Measurements from ENCODE around the gene SEMA3D. TPM values are rescaled to one million over a fixed set of nuclear protein-coding genes. Genes with fewer than 3 reads are reported as not detected.

Gene SEMA3D
- total and polyA plus RNA-seq, 2 donors (not counting 1 experiment from before 2014, with no cell fraction given), result 0.46 to 0.59 TPM

DNA sequence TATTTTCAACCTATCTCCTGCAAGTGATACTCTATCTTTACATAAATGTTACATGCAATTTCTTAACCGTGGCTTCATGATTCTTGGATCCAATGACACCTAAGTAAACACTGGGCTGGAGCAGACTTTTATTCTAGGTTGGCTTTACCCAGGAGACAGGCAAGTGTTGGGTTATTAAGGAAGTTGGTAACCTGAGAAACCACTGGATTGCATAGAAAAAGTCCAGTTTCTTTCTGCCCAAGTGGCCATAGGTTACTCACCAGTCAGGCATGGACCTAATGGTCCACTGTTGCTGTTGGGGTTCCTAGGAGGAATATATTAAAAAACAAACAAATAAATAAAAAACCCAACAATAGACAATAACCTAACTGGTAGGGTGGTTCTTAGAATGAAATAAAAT, 112.8 kb downstream of the SEMA3D start:
- intact Hi-C loops (cut with micrococcal nuclease), result no loop called here
- Mint-ChIP-seq H3K4me1 (no peaks in the 10 kb centered on the region), H3K9me3 (ENCODE audit: insufficient read depth) (no peaks in the 10 kb centered on the region), H3K27ac (no peak overlapping the region), H3K4me3 (no peak overlapping the region), H3K27me3 (no peaks in the 10 kb centered on the region)
- TF ChIP-seq CTCF (IDR thresholded peaks at IDR 0.05), result no peak
- TF ChIP-seq EZH2 (IDR thresholded peaks at IDR 0.05; ENCODE audit: borderline replicate concordance, insufficient read depth, low read depth, low read length, poor library complexity, severe bottlenecking), result no peak
- Histone ChIP-seq H3K27ac (ENCODE audit: low read length in 2 of 2) (no peak overlapping the region), H3K79me2 (ENCODE audit: control insufficient read depth, insufficient read depth, low read length) (no peaks in the 10 kb centered on the region), H3K4me1 (ENCODE audit: control insufficient read depth in 2 of 2, insufficient read depth in 2 of 2, low read length in 2 of 2) (no peaks in the 10 kb centered on the region), H3K4me3 (ENCODE audit: control extremely low read depth in 1 of 5, extremely low read depth in 1 of 5, insufficient read depth in 1 of 5, low read depth in 2 of 5, low read length in 4 of 5) (no peak overlapping the region), H4K20me1 (ENCODE audit: control insufficient read depth, insufficient read depth, low read length, poor library complexity, severe bottlenecking) (no peaks in the 10 kb centered on the region), H3K27me3 (replicated peaks in 1 of 4; ENCODE audit: control extremely low read depth in 1 of 4, control insufficient read depth in 3 of 4, insufficient read depth in 4 of 4, low read length in 3 of 4) (no peaks in the 10 kb centered on the region), H3K4me2 (replicated peaks; ENCODE audit: low read depth, low read length, poor library complexity, severe bottlenecking) (no peak overlapping the region), H2AFZ (ENCODE audit: insufficient read depth, low read depth, low read length, poor library complexity, severe bottlenecking) (no peak overlapping the region), H3K9me3 (ENCODE audit: control extremely low read depth in 1 of 3, control insufficient read depth in 2 of 3, insufficient read depth in 1 of 3, low read length in 2 of 3) (no peaks in the 10 kb centered on the region), H3K9ac (ENCODE audit: low read length) (no peak overlapping the region), H3K36me3 (replicated peaks in 1 of 2; ENCODE audit: control extremely low read depth in 1 of 2, control insufficient read depth in 1 of 2, extremely low read depth in 1 of 2, insufficient read depth in 2 of 2, low read length in 1 of 2) (no peaks in the 10 kb centered on the region)
- WGBS (ENCODE audit: insufficient coverage), result no CpG with 5 or more reads among the region's 1 CpG
- ChIA-PET CTCF (no interaction called here), POLR2A (no interaction called here)
- ATAC-seq (ENCODE audit: low read depth), result no peak
- DNase-seq, result no peak

- H3K27me3 ChIP-seq (replicated peaks in 1 of 4; ENCODE audit: control extremely low read depth in 1 of 4, control insufficient read depth in 3 of 4, insufficient read depth in 4 of 4, low read length in 3 of 4), result no peaks in the 10 kb centered on the region
- Mint-ChIP-seq H3K27me3 (no peaks in the 10 kb centered on the region), H3K4me3 (no peak overlapping the region), H3K9me3 (ENCODE audit: insufficient read depth) (no peaks in the 10 kb centered on the region), H3K27ac (no peak overlapping the region), H3K4me1 (no peaks in the 10 kb centered on the region)
- H4K20me1 ChIP-seq (ENCODE audit: control insufficient read depth, insufficient read depth, low read length, poor library complexity, severe bottlenecking), result no peaks in the 10 kb centered on the region
- H3K9me3 ChIP-seq (ENCODE audit: control extremely low read depth in 1 of 3, control insufficient read depth in 2 of 3, insufficient read depth in 1 of 3, low read length in 2 of 3), result no peaks in the 10 kb centered on the region
- no peak overlapping the region for H3K9ac ChIP-seq (ENCODE audit: low read length)
- no peak for ATAC-seq (ENCODE audit: low read depth)
- no peak overlapping the region for H3K4me3 ChIP-seq (ENCODE audit: control extremely low read depth in 1 of 5, extremely low read depth in 1 of 5, insufficient read depth in 1 of 5, low read depth in 2 of 5, low read length in 4 of 5)
- intact Hi-C loops (cut with micrococcal nuclease), result no loop called here
- no peak overlapping the region for H3K4me2 ChIP-seq (replicated peaks; ENCODE audit: low read depth, low read length, poor library complexity, severe bottlenecking)
- H2AFZ ChIP-seq (ENCODE audit: insufficient read depth, low read depth, low read length, poor library complexity, severe bottlenecking), result no peak overlapping the region
- H3K4me1 ChIP-seq (ENCODE audit: control insufficient read depth in 2 of 2, insufficient read depth in 2 of 2, low read length in 2 of 2), result no peaks in the 10 kb centered on the region
- no peaks in the 10 kb centered on the region for H3K79me2 ChIP-seq (ENCODE audit: control insufficient read depth, insufficient read depth, low read length)
- 94% methylated on average over 3 of the region's 5 CpGs for WGBS (ENCODE audit: insufficient coverage)
- DNase-seq, result no peak
- H3K27ac ChIP-seq (ENCODE audit: low read length in 2 of 2), result no peak overlapping the region
- no peaks in the 10 kb centered on the region for H3K36me3 ChIP-seq (replicated peaks in 1 of 2; ENCODE audit: control extremely low read depth in 1 of 2, control insufficient read depth in 1 of 2, extremely low read depth in 1 of 2, insufficient read depth in 2 of 2, low read length in 1 of 2)
- CTCF ChIA-PET, result interaction anchor here (1.0 kb wide), 1 partner anchor 29 kb away, joined by 4 read pairs; no protein-coding TSS in a partner anchor
- no peak for TF ChIP-seq EZH2 (IDR thresholded peaks at IDR 0.05; ENCODE audit: borderline replicate concordance, insufficient read depth, low read depth, low read length, poor library complexity, severe bottlenecking)
- TF ChIP-seq CTCF (IDR thresholded peaks at IDR 0.05), result no peak
- POLR2A ChIA-PET, result no interaction called here
Observed at GRCh38 chr7:85070967-85071628, 115.8 kb downstream of the SEMA3D start.

Data from B cell (primary cell).